ENCODE measurements around the gene ARHGEF28.
A peak's percentile ranks its signal among the peaks of the same experiment; 100 is the strongest.

The ARHGEF28 gene

GRCh38 chr5:73693573-73694061, 67.6 kb downstream of the ARHGEF28 start:
- DNase-seq (ENCODE audit: low read depth, low spot score): no peak

- no peak for DNase-seq (ENCODE audit: low read depth, low spot score)
These were observed 68.1 kb downstream of the ARHGEF28 start for GRCh38 chr5:73694089-73694488.

- no peak for DNase-seq (ENCODE audit: low read depth, low spot score)
These were observed 72.0 kb downstream of the ARHGEF28 start for GRCh38 chr5:73698011-73698410.

- DNase-seq (ENCODE audit: low read depth, low spot score): no peak
These were observed 75.6 kb downstream of the ARHGEF28 start for GRCh38 chr5:73701566-73701965.

- no peak for DNase-seq (ENCODE audit: low read depth, low spot score)
These were observed 76.5 kb downstream of the ARHGEF28 start for GRCh38 chr5:73702534-73702933.

- DNase-seq (ENCODE audit: low read depth, low spot score): no peak
These were observed 77.0 kb downstream of the ARHGEF28 start for GRCh38 chr5:73702951-73703350.

GRCh38 chr5:73705364-73705763, 79.4 kb downstream of the ARHGEF28 start:
- DNase-seq (ENCODE audit: low read depth, low spot score): no peak

- no peak for DNase-seq (ENCODE audit: low read depth, low spot score)
These were observed 81.0 kb downstream of the ARHGEF28 start for GRCh38 chr5:73706963-73707362.

GRCh38 chr5:73709536-73710129, 83.6 kb downstream of the ARHGEF28 start:
- no peak for DNase-seq (ENCODE audit: low read depth, low spot score)

GRCh38 chr5:73716284-73716808, 90.3 kb downstream of the ARHGEF28 start:
- DNase-seq (ENCODE audit: low read depth, low spot score): no peak

- no peak for DNase-seq (ENCODE audit: low read depth, low spot score)
These were observed 92.8 kb downstream of the ARHGEF28 start for GRCh38 chr5:73718762-73719161.

GRCh38 chr5:73719632-73720031, 93.6 kb downstream of the ARHGEF28 start:
- no peak for DNase-seq (ENCODE audit: low read depth, low spot score)

- DNase-seq (ENCODE audit: low read depth, low spot score): no peak
These were observed 96.2 kb downstream of the ARHGEF28 start for GRCh38 chr5:73722231-73722630.

- DNase-seq (ENCODE audit: low read depth, low spot score): no peak
These were observed 100.1 kb downstream of the ARHGEF28 start for GRCh38 chr5:73726071-73726470.

GRCh38 chr5:73726606-73727231, 100.7 kb downstream of the ARHGEF28 start:
- DNase-seq (ENCODE audit: low read depth, low spot score): no peak

GRCh38 chr5:73727470-73727869, 101.5 kb downstream of the ARHGEF28 start:
- DNase-seq (ENCODE audit: low read depth, low spot score): no peak

- no peak for DNase-seq (ENCODE audit: low read depth, low spot score)
These were observed 102.7 kb downstream of the ARHGEF28 start for GRCh38 chr5:73728493-73729273.

GRCh38 chr5:73729329-73729728, 103.3 kb downstream of the ARHGEF28 start:
- DNase-seq (ENCODE audit: low read depth, low spot score): peak; percentile 7

GRCh38 chr5:73732045-73732444, 106.0 kb downstream of the ARHGEF28 start:
- no peak for DNase-seq (ENCODE audit: low read depth, low spot score)

- no peak for DNase-seq (ENCODE audit: low read depth, low spot score)
These were observed 107.2 kb downstream of the ARHGEF28 start for GRCh38 chr5:73733219-73733618.

- DNase-seq (ENCODE audit: low read depth, low spot score): peak; percentile 52
These were observed 109.2 kb downstream of the ARHGEF28 start for GRCh38 chr5:73735032-73735734.

- DNase-seq (ENCODE audit: low read depth, low spot score): no peak
These were observed 113.7 kb downstream of the ARHGEF28 start for GRCh38 chr5:73739650-73740049.
